ENCODE data around the gene TACC3. TPM values are rescaled to one million over a fixed set of nuclear protein-coding genes. Genes with fewer than 3 reads are reported as not detected.

TACC3 gene
- total RNA-seq, 1 donor from 2014 or later: 40.1 TPM

GRCh38 chr4:1721666-1722550, 587 bp downstream of the TACC3 start:
- DNase-seq (ENCODE audit: extremely low read depth, low read depth, low spot score): no peak

GRCh38 chr4:1722551-1723118, 1.3 kb downstream of the TACC3 start:
- no peak for DNase-seq (ENCODE audit: extremely low read depth, low read depth, low spot score)

- no peak for DNase-seq (ENCODE audit: extremely low read depth, low read depth, low spot score)
Observed at GRCh38 chr4:1723131-1723801, 1.9 kb downstream of the TACC3 start.

GRCh38 chr4:1725521-1725920, 4.2 kb downstream of the TACC3 start:
- no peak for DNase-seq (ENCODE audit: extremely low read depth, low read depth, low spot score)

GRCh38 chr4:1726146-1726934, 5.0 kb downstream of the TACC3 start:
- DNase-seq (ENCODE audit: extremely low read depth, low read depth, low spot score): no peak

- DNase-seq (ENCODE audit: extremely low read depth, low read depth, low spot score): no peak
Observed at GRCh38 chr4:1727117-1728031, 6.1 kb downstream of the TACC3 start.

GRCh38 chr4:1728061-1728980, 7.0 kb downstream of the TACC3 start:
- no peak for DNase-seq (ENCODE audit: extremely low read depth, low read depth, low spot score)

GRCh38 chr4:1730532-1731135, 9.3 kb downstream of the TACC3 start:
- no peak for DNase-seq (ENCODE audit: extremely low read depth, low read depth, low spot score)

GRCh38 chr4:1731180-1731579, 9.9 kb downstream of the TACC3 start:
- DNase-seq (ENCODE audit: extremely low read depth, low read depth, low spot score): no peak

- no peak for DNase-seq (ENCODE audit: extremely low read depth, low read depth, low spot score)
Observed at GRCh38 chr4:1732911-1733310, 11.6 kb downstream of the TACC3 start.

- no peak for DNase-seq (ENCODE audit: extremely low read depth, low read depth, low spot score)
Observed at GRCh38 chr4:1735215-1735614, 13.9 kb downstream of the TACC3 start.

- DNase-seq (ENCODE audit: extremely low read depth, low read depth, low spot score): no peak
Observed at GRCh38 chr4:1736812-1737211, 15.5 kb downstream of the TACC3 start.

- DNase-seq (ENCODE audit: extremely low read depth, low read depth, low spot score): no peak
Observed at GRCh38 chr4:1737666-1738065, 16.3 kb downstream of the TACC3 start.

GRCh38 chr4:1738410-1738809, 17.1 kb downstream of the TACC3 start:
- no peak for DNase-seq (ENCODE audit: extremely low read depth, low read depth, low spot score)

- no peak for DNase-seq (ENCODE audit: extremely low read depth, low read depth, low spot score)
Observed at GRCh38 chr4:1739358-1739757, 18.0 kb downstream of the TACC3 start.

GRCh38 chr4:1740021-1740545, 18.8 kb downstream of the TACC3 start:
- no peak for DNase-seq (ENCODE audit: extremely low read depth, low read depth, low spot score)

GRCh38 chr4:1741208-1741607, 19.9 kb downstream of the TACC3 start:
- DNase-seq (ENCODE audit: extremely low read depth, low read depth, low spot score): no peak

GRCh38 chr4:1743551-1743950, 22.2 kb downstream of the TACC3 start:
- DNase-seq (ENCODE audit: extremely low read depth, low read depth, low spot score): no peak

All from glomerular endothelial cell (primary cell).